Stimulated activated naive B cell treated with anti-CD40 and anti-IgM and Interleukin-4, amounts not matched to agents 10 μg/mL and 1 μg/mL and 100 μg/mL, for 72 hours (primary cell): Measurements from ENCODE around the gene EXOC3L1.

ENCODE experiments used
- ATAC-seq, 2 donors: fragments of 150-1000 bp; cut with Tn5 transposase; replicated peaks; 2 replicates each; pipeline ENCODE4 v1.10.0; 2021; ENCODE audit warnings: moderate library complexity in 1 of 2
- DNase-seq: peaks from one replicate; pipeline ENCODE4 v3.0.0; 2021
- H3K27ac Mint-ChIP-seq: one replicate; pipeline ENCODE4 v1.8.0; 2022; ENCODE audit warnings: mild to moderate bottlenecking, mixed read lengths
- H3K27me3 Mint-ChIP-seq, 2 donors: one replicate each; pipeline ENCODE4 v1.8.0; 2022; ENCODE audit warnings: mixed read lengths in 2 of 2
- H3K36me3 Mint-ChIP-seq, 2 donors: one replicate each; pipeline ENCODE4 v1.8.0; 2022; ENCODE audit warnings: mixed read lengths in 2 of 2, mild to moderate bottlenecking in 1 of 2
- H3K4me1 Mint-ChIP-seq, 2 donors: one replicate each; pipeline ENCODE4 v1.8.0; 2022; ENCODE audit warnings: mixed read lengths in 2 of 2, mild to moderate bottlenecking in 1 of 2
- H3K4me3 Mint-ChIP-seq, 2 donors: one replicate each; pipeline ENCODE4 v1.8.0; 2022; ENCODE audit warnings: mild to moderate bottlenecking in 2 of 2, mixed read lengths in 2 of 2, moderate library complexity in 1 of 2
- H3K9me3 Mint-ChIP-seq, 2 donors: one replicate each; pipeline ENCODE4 v1.8.0; 2022; ENCODE audit warnings: mixed read lengths in 2 of 2, mild to moderate bottlenecking in 1 of 2

EXOC3L1 gene

GRCh38 chr16:67197704-67198103 lies 7.8 kb upstream of the EXOC3L1 start:
- no peaks in the 10 kb centered on the region for H3K9me3 Mint-ChIP-seq
- H3K27me3 Mint-ChIP-seq = no peaks in the 10 kb centered on the region
- peak overlapping the region in 1 of 2 donors; percentile 32 for H3K4me3 Mint-ChIP-seq
- peaks cover 50 to 70% of the 10 kb centered on the region in 2 donors for H3K36me3 Mint-ChIP-seq
- peaks cover 24 to 66% of the 10 kb centered on the region in 2 donors for H3K4me1 Mint-ChIP-seq
- H3K27ac Mint-ChIP-seq = peak overlapping the region; percentile 31
- DNase-seq = no peak
- no peak for ATAC-seq

GRCh38 chr16:67196881-67197280 lies 6.9 kb upstream of the EXOC3L1 start:
- peaks cover 25 to 69% of the 10 kb centered on the region in 2 donors for H3K4me1 Mint-ChIP-seq
- H3K27ac Mint-ChIP-seq = no peak overlapping the region
- no peak for ATAC-seq
- peak overlapping the region in 1 of 2 donors; percentile 16 for H3K4me3 Mint-ChIP-seq
- peaks cover 55 to 67% of the 10 kb centered on the region in 2 donors for H3K36me3 Mint-ChIP-seq
- no peaks in the 10 kb centered on the region for H3K27me3 Mint-ChIP-seq
- no peaks in the 10 kb centered on the region for H3K9me3 Mint-ChIP-seq
- no peak for DNase-seq

- H3K27me3 Mint-ChIP-seq = no peaks in the 10 kb centered on the region
- H3K4me3 Mint-ChIP-seq = no peak overlapping the region
- H3K27ac Mint-ChIP-seq = peak overlapping the region; percentile 37
- H3K9me3 Mint-ChIP-seq = no peaks in the 10 kb centered on the region
- no peak for DNase-seq
- H3K4me1 Mint-ChIP-seq = peaks cover 30 to 78% of the 10 kb centered on the region in 2 donors
- no peak for ATAC-seq
- H3K36me3 Mint-ChIP-seq = peaks cover 49 to 61% of the 10 kb centered on the region in 2 donors
Observed at GRCh38 chr16:67195676-67196075, 5.7 kb upstream of the EXOC3L1 start.

GRCh38 chr16:67194260-67194659 lies 4.3 kb upstream of the EXOC3L1 start:
- Mint-ChIP-seq H3K27ac (peak overlapping the region; percentile 42), H3K27me3 (no peaks in the 10 kb centered on the region), H3K4me3 (peak overlapping the region in 1 of 2 donors; percentile 89), H3K9me3 (no peaks in the 10 kb centered on the region), H3K4me1 (peaks cover 28 to 70% of the 10 kb centered on the region in 2 donors), H3K36me3 (peaks cover 40 to 51% of the 10 kb centered on the region in 2 donors)
- ATAC-seq = no peak
- no peak for DNase-seq

GRCh38 chr16:67193536-67193935 lies 3.6 kb upstream of the EXOC3L1 start:
- peak overlapping the region; percentile 37 for H3K27ac Mint-ChIP-seq
- DNase-seq (no peak), ATAC-seq (no peak)
- peak overlapping the region; percentile 89 for H3K4me3 Mint-ChIP-seq
- H3K4me1 Mint-ChIP-seq = peaks cover 28 to 68% of the 10 kb centered on the region in 2 donors
- no peaks in the 10 kb centered on the region for H3K27me3 Mint-ChIP-seq
- no peaks in the 10 kb centered on the region for H3K9me3 Mint-ChIP-seq
- H3K36me3 Mint-ChIP-seq = peaks cover 39 to 50% of the 10 kb centered on the region in 2 donors

- H3K36me3 Mint-ChIP-seq = peaks cover 33 to 43% of the 10 kb centered on the region in 2 donors
- peak overlapping the region; percentile 89 for H3K4me3 Mint-ChIP-seq
- DNase-seq (no peak), ATAC-seq (no peak)
- H3K27ac Mint-ChIP-seq = peak overlapping the region; percentile 88
- H3K9me3 Mint-ChIP-seq = no peaks in the 10 kb centered on the region
- H3K4me1 Mint-ChIP-seq = peaks cover 23 to 61% of the 10 kb centered on the region in 2 donors
- H3K27me3 Mint-ChIP-seq = no peaks in the 10 kb centered on the region
Observed at GRCh38 chr16:67192781-67193361, 2.9 kb upstream of the EXOC3L1 start.

- peak; percentile 85 for DNase-seq
- Mint-ChIP-seq H3K4me3 (peak within 1 kb of the TSS; percentile 89), H3K4me1 (peaks cover 23 to 55% of the 10 kb centered on the region in 2 donors), H3K27me3 (peaks cover 0 to 6% of the 10 kb centered on the region in 2 donors), H3K27ac (peak within 1 kb of the TSS; percentile 88), H3K36me3 (peaks cover 30 to 38% of the 10 kb centered on the region in 2 donors), H3K9me3 (no peaks in the 10 kb centered on the region)
- ATAC-seq = peak; percentile 99 to 100
Observed at GRCh38 chr16:67191995-67192681, 2.2 kb upstream of the EXOC3L1 start, which contains the start of gene E2F4. Gene E2F4, plus strand, starts transcription at chr16:67192155. Its CDS starts 73 bp downstream, at chr16:67192228.

- peak overlapping the region; percentile 89 for H3K4me3 Mint-ChIP-seq
- H3K4me1 Mint-ChIP-seq = peaks cover 20 to 49% of the 10 kb centered on the region in 2 donors
- peaks cover 2 to 12% of the 10 kb centered on the region in 2 donors for H3K27me3 Mint-ChIP-seq
- DNase-seq = no peak
- ATAC-seq = peak in 1 of 2 donors; percentile 2
- peaks cover 23 to 32% of the 10 kb centered on the region in 2 donors for H3K36me3 Mint-ChIP-seq
- H3K27ac Mint-ChIP-seq = peak overlapping the region; percentile 88
- H3K9me3 Mint-ChIP-seq = no peaks in the 10 kb centered on the region
Observed at GRCh38 chr16:67191411-67191994, 1.6 kb upstream of the EXOC3L1 start.

GRCh38 chr16:67190448-67191399 lies 788 bp upstream of the EXOC3L1 start:
- H3K4me3 Mint-ChIP-seq = no peak overlapping the region
- peaks cover 5 to 13% of the 10 kb centered on the region in 2 donors for H3K27me3 Mint-ChIP-seq
- H3K36me3 Mint-ChIP-seq = peaks cover 16 to 24% of the 10 kb centered on the region in 2 donors
- peaks cover 14 to 41% of the 10 kb centered on the region in 2 donors for H3K4me1 Mint-ChIP-seq
- no peak for DNase-seq
- H3K27ac Mint-ChIP-seq = no peak overlapping the region
- no peaks in the 10 kb centered on the region for H3K9me3 Mint-ChIP-seq
- ATAC-seq = no peak

- H3K27me3 Mint-ChIP-seq = peaks cover 11 to 20% of the 10 kb centered on the region in 2 donors
- H3K4me1 Mint-ChIP-seq = peaks cover 20 to 37% of the 10 kb centered on the region in 2 donors
- no peak overlapping the region for H3K27ac Mint-ChIP-seq
- H3K9me3 Mint-ChIP-seq = no peaks in the 10 kb centered on the region
- ATAC-seq = no peak
- peaks cover 6 to 8% of the 10 kb centered on the region in 2 donors for H3K36me3 Mint-ChIP-seq
- H3K4me3 Mint-ChIP-seq = no peak overlapping the region
- DNase-seq = no peak
Observed at GRCh38 chr16:67188798-67189197, 1.1 kb downstream of the EXOC3L1 start.

GRCh38 chr16:67188323-67188722 lies 1.6 kb downstream of the EXOC3L1 start:
- peaks cover 11 to 20% of the 10 kb centered on the region in 2 donors for H3K27me3 Mint-ChIP-seq
- H3K4me3 Mint-ChIP-seq = no peak overlapping the region
- no peak overlapping the region for H3K27ac Mint-ChIP-seq
- peaks cover 6 to 8% of the 10 kb centered on the region in 2 donors for H3K36me3 Mint-ChIP-seq
- ATAC-seq = no peak
- H3K4me1 Mint-ChIP-seq = peaks cover 19 to 32% of the 10 kb centered on the region in 2 donors
- H3K9me3 Mint-ChIP-seq = no peaks in the 10 kb centered on the region
- DNase-seq = no peak

GRCh38 chr16:67187175-67187890 lies 2.6 kb downstream of the EXOC3L1 start:
- Mint-ChIP-seq H3K9me3 (no peaks in the 10 kb centered on the region), H3K4me3 (no peak overlapping the region), H3K36me3 (peaks cover 0 to 3% of the 10 kb centered on the region in 2 donors), H3K27ac (no peak overlapping the region), H3K4me1 (peaks cover 17 to 24% of the 10 kb centered on the region in 2 donors), H3K27me3 (peaks cover 11 to 20% of the 10 kb centered on the region in 2 donors)
- ATAC-seq (no peak), DNase-seq (no peak)

GRCh38 chr16:67186550-67186950 lies 3.4 kb downstream of the EXOC3L1 start:
- Mint-ChIP-seq H3K9me3 (no peaks in the 10 kb centered on the region), H3K4me3 (no peak overlapping the region), H3K27me3 (peaks cover 11 to 20% of the 10 kb centered on the region in 2 donors), H3K27ac (no peak overlapping the region), H3K4me1 (peaks cover 14 to 19% of the 10 kb centered on the region in 2 donors), H3K36me3 (no peaks in the 10 kb centered on the region)
- DNase-seq = no peak
- ATAC-seq = no peak
